NCI-H2227 treated with DMSO at 0.1 percent for 48 hours (cell line): Measurements from ENCODE around the gene SERAC1.

Experiments
- DNase-seq: peaks from one replicate; lab custom pipeline; 2025; lab: John Stamatoyannopoulos, UW

The SERAC1 gene

DNA sequence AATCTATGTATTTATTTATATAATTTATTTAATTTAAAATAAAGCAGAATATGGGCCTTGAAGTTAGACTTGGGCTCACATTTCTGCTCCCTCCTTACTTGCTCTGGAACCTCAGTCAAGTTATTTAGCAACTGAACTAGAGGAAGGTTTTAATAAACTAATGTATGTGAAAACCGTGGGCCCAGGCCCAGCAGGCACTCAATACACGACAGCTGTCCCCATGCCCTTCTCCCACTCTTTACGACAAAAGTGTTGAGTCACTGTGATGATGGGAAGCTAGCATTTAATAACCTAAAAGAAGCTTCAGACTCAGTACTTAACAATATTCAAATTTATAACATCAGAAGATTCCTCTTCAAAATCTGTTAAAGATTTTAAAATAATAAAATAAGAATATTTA lies 46.7 kb downstream of the SERAC1 start:
- DNase-seq = no peak

DNA sequence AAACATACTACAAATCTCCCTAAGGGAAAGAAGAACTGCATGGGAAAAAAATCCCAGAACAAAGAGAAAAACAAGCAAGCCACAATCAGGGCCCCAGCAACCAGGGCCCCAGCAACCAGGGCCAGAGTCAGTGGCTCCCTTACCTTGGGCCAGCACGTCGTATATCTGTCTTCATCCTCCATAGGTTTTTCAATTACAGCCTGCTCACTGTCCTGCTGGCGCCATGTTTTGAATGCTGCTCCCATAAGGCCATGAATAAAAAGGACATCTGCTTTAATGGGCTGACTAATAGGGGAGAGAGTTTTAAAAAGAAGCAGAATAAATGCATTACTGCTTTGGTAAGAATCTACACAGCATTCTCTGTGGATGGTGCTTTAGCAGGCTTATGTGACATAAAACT lies 49.2 kb downstream of the SERAC1 start:
- no peak for DNase-seq

DNA sequence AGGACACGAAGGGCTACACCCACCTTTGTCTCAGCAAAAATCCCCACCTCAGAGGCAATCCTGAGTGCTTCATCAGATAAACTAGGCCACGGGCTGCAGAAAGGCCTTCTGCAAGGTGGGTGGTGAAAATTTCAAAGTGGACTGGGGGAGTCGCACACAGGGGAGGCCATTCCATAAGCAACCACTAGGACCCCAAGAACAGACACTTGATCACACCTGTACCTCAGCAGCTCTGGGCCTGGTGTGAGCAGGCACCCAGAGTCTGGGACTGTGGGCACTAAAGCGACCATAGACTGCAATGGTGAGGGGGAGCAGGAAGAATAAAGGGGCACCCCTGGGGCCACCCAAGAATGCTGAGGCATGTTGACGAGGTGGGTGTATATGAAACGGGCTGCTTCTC lies 52.6 kb downstream of the SERAC1 start:
- no peak for DNase-seq

DNA sequence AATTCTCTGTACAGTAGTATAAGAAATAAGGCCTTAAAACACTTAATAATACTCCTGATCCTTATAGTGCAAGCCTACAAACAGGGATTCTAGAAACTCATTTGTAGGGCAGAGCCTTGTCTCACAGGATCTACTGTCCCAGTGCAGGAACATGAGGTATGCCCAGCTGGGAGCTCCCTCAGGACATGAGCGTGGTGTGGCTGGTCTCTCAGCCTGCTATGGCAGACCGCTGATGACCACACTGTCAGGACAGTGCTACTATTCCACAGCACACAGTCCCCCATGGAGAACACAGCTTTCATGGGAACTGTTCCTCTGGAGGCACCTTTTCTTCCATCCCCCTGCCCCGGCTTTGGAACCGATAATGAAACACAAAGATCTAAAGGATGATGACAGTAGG lies 53.0 kb downstream of the SERAC1 start:
- no peak for DNase-seq

DNA sequence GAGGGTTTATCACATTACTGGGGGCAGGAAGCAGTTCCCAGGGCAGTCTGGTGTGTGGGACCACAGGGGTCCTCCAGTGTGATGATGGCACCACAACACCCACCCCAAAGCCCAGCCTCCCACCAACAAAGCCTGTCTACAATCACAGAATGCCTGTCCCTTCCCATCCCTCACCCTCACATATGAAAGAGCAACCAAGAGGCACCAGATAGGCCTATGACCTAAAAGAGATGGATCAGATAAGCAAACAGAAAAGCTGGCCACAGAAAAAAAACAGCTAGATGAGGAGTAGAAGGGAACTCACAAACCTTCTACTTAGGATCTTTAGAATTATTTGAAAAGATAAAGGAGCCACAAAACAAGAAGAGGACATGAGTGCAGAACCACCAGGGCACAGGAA lies 54.3 kb downstream of the SERAC1 start:
- DNase-seq = no peak

DNA sequence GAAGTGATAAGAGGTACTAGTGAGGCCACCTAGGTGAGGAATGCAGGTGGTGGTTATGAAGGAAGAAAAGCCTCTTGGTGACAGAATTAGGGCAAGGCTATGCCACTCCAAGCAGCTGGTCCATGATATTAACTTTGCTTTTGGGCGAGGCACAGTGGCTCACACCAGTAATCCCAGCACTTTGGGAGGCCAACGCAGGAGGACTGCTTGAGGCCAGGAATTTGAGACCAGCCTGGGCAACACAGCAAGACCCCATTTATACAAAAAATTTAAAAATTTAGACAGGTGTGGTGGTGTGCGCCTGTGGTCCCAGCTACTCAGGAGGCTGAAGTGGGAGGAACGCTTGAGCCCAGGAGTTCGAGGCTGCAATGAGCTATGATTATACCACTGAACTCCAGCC lies 56.1 kb downstream of the SERAC1 start:
- no peak for DNase-seq

DNA sequence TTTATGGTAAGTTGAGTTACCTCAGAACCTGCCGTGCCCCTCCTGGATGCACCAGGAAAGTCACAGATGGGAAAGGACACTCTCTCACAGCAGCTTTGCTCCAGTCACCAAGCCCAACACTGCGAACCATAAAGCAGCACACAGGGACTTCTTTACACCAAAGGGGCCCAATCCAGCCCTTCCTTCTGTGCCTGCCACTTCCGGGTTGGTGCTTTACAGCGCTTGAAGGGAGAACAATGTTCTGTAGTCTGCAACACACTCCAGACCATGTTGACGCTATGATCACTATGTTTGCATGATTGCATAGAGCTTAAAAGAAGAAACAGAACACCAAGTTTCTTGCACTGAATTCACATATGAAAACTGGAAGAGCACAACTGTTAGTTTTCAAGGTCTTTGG lies 57.1 kb downstream of the SERAC1 start:
- no peak for DNase-seq

DNA sequence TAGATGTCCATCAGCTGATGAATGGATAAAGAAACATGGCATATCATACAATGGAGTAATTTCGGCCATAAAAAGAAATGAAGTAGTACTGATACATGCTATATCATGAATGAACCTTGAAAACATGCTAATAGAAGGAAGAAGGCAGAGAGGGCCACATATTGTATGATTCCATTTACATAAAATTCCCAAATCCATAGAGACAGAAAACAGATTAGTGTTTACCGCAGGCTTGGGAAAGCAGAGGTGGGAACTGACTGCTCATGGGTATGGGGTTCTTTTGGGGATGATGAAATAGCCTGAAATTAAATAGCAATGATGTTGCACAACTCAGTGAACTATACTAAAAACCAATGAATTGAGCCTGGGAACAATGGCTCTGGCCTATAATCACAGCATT lies 58.3 kb downstream of the SERAC1 start:
- no peak for DNase-seq

DNA sequence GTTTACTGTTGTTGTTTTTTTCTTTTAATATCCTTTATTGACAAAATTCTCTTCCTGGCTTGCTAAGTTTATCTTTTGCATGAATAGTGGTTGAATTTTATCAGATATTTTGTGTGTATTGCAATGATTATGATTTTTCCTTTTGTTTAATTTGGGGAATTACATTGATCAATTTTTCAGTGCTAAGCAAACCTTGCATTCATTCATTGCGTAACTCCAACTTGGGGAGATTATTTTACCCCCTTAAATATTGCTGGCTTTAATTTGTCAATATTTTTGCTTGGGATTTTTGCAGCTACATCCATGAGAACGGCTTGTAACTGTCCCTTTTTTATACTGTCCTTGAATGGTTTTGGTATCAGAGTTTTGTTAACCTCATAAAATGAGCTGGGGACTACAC lies 63.4 kb downstream of the SERAC1 start:
- no peak for DNase-seq

DNA sequence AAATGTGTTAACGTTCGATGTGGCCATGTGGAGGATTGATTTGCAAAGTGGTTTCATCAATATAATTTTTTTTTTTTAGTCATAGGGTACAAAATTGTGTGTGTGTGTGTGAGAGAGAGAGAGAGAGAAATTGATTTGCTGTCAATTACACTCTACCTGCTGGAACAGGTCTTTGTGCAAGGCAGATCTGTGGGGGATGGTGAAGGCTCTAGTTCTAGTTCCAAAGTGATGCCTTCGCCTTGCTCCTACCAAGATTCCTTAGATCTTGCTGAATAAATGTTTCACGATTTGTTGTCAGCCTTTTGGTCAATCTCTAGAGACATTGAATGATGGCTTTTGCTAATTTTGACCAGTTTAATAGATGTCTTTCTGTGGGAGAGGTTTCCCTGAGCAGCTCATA lies 64.8 kb downstream of the SERAC1 start:
- no peak for DNase-seq

DNA sequence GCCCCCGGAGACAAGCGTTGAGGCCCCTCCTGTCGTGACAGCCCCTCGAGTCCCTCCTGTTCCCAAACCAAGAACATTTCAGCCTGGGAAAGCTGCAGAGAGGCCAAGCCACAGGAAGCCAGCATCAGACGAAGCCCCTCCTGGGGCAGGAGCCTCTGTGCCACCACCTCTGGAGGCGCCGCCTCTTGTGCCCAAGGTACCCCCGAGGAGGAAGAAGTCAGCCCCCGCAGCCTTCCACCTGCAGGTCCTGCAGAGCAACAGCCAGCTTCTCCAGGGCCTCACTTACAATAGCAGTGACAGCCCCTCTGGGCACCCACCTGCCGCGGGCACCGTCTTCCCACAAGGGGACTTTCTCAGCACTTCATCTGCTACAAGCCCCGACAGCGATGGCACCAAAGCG lies 72.4 kb downstream of the SERAC1 start:
- DNase-seq = no peak

DNA sequence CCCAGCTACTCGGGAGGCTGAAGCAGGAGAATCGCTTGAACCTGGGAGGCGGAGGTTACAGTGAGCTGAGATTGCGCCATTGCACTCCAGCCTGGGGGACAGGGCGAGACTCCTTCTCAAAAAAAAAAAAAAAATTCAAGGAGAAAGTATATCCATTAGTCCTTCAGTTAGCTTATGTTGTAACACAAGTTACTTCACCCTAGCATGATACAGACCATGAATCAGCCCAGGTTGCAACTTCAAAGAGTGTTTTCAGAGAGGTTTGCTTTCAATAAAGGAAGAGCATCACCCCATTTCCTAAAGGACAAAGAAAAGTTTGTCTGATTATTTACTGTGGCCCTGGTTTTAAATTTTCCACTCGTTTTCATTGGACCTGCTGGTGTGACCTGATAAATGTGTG lies 73.0 kb downstream of the SERAC1 start:
- DNase-seq = no peak

DNA sequence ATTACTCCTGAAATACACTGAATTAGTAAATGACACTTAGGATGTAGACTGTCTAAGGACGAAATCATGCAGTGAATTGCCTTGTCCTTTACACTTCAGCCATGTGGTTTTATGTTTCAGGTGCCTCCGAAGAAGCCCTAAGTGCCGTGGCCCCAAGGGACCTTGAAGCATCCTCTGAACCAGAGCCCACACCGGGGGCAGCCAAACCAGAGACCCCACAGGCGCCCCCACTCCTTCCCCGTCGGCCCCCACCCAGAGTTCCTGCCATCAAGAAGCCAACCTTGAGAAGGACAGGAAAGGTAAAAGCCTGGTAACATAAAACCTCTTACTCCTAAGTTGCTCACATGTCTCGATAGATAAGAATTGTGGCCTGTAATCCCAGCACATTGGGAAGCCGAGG lies 75.3 kb downstream of the SERAC1 start:
- no peak for DNase-seq

DNA sequence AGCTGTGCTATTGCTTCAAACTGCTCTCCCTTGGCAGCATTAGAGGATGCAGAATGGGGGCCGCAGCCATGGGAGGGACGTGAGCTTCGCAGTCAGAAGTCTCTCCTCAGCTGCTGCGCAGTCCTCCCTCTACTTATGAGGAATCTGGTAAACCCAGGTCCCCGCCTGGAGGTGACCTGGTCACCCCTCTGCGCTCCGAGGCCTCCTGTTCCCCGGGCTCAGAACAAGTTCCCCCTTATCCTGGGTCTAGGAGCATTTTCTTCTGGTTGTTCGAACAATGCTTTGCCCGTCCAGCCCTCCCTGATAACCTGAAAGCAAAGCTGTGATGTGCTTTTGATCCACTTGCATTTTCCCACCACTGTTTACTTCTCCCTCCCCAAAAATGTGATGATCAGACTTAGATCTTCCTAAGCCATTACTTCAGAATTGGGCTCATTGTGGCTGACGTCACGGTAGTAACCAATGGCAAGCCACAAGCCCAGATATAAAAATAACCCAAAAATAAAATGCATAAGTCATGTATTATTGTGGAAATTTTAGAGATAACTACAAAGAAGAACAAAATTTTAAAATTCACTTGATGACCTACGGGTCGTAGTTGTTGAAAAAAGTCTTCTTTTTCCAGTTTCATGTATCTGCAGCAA lies 80.7 kb downstream of the SERAC1 start:
- DNase-seq = no peak

DNA sequence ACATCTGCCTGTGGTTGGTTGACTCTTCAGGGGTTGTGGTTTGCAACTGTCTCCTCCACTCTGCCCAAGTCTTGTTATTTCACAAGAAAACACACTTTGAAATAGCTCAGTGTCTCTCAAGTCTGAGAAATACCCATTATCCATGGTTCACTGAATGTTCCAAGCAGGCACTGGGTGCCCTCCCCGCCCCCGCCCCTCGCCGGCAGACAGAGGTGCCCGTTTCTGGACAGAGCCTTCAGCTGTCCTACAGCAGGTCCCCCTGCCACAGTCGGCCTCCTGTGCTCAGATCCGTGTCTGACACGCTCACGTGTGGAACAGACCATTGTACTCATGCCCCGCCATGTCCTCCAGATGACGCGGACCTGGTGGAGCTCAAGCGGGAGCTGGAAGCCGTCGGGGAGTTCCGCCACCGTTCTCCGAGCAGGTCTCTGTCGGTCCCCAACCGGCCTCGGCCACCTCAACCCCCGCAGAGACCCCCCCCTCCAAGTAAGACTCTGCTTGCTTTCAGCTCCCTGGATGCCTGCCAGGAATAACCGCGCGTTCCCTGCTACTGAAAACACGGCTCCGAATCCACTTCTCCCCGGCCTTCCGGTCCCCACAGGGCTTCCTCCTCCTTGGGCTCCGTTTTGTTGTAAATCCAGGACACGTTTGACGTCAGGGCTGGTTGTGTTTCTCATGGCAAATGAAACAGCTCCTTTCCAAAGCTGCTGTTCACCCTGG lies 81.4 kb downstream of the SERAC1 start:
- no peak for DNase-seq

DNA sequence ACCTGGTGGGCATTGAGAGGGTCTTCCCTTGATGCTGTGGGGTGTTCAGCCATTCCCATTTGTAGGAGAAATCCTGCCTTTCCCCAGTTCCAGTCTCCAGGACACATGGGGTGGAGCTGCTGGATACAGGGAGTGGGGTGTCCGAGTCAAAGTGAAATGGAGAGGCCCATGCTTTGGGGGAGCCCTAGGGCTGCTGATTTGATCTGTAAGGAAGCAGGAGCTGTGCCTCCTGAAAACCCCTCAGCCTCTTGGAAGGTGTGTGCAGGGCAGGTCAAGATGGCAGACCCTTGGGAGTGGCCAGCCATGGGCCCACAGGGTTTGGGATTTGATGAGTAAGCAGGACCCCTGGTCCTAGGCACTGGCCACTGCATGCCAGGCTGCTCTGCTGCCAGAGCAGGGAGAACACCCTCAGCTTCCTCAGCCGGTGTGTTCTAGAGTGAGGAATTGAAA lies 82.0 kb downstream of the SERAC1 start:
- DNase-seq = no peak

DNA sequence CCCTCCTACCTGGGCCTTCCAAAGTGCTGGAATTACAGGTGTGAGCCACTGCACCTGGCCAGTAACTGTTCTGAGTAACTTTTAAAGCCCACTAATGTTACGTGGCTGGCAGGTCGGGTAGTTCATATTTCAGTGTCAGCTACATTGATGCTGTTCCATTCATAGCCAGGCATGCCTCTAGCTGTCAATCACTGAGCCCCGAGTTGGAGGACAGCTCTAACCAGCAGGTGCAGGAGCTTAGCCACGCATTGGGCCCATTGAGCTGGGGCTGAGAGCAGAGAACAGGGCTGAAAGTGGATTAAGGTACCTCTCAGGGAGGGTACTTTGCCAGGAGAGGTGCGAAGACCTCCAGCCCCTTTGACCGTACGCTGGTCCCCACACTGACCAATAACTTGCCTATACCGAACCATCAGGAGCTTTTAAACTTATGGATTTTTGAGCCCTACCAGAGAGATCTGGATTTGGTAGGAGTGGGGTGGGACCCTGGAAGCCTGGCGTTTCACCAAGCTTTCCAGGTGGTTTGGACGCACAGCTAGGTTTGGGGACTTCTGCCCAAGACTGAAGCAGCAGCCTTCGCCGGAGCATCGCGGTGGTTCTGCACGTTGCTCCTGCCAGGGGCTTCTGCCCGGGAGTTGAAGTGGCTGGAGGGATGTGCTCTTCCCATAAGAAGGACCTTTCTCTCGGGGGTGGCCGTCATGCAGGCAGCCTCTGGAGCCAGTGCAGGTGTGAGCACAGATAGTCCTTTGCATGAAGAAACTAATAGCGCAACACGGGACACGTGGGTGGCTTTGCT lies 82.6 kb downstream of the SERAC1 start:
- no peak for DNase-seq

DNA sequence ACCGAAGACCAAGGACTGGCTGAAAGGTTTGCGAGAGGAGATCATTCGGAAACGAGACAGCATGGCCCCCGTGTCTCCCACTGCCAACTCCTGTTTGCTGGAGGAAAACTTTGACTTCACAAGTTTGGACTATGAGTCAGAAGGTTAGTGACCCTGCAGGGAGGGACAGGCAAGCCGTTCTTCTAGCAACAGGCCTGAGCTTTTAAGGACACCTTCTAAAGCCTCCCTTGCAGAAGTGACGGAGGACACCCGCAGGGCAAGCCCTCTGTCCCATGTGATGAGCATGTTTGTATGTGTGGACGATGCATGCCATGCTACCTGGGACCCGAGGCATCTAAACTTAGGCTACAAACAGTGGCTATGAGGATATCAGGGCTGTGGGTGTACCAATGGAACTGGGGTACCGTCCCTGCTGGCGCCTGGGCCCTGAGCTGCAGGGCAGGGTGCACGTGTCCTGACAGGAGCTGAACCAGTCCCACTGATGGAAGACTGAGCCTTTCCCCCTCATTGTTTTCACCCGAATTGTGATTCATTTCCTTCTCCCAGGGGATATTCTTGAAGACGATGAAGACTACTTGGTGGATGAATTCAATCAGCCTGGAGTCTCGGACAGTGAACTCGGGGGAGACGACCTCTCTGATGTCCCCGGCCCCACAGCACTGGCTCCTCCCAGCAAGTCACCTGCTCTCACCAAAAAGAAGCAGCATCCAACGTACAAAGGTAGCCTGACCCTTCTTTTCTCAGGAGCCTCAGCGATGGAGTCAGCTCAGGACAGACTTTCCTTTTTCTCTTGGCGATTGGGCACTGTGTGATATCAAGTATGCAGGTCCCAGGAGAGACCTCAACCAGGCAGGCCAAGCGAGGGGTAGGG lies 84.4 kb downstream of the SERAC1 start:
- DNase-seq = no peak

DNA sequence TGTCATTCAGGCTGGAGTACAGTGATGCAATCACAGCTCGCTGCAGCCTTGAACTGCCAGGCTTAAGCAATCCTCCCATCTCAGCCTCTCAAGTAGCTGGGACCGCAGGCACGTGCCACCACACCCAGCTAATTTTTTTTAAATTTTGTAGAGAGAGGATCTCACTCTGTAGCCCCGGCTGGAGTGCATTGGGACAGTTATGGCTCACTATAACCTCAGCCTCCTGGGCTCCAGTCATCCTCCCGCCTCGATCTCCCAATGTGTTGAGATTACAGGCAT lies 86.5 kb downstream of the SERAC1 start:
- no peak for DNase-seq

DNA sequence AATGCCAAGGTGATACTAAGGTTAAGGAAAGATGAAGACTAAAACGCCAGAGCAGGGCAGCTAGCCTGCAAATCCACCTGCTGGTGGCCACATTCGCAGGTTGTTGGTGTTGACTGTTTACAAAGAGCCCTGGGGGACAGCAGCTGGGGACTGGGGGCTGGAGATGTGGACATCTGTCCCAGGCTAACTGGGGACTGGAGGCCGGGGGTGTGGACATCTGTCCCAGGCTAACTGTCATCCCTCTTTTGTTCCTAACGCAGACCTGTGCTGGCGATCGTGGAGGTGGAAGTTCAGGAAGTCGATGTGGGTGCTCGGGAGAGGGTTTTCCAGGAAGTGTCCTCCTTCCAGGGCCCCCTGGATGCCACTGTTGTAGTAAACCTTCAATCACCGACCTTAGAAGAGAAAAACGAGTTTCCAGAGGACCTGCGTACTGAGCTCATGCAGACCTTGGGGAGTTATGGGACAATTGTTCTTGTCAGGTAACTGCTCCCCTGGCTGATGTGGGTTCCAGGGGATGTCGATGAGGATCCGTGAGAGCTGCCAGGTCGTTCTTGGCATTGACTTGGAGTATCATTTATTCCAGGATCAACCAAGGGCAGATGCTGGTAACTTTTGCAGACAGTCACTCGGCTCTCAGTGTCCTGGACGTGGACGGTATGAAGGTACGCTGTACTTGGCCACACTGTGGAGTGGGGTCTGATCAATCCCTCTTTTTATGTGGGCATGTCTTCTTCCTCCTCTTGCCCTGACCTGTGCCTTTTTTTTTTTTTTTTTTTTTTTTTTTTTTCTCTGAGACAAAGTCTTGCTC lies 87.0 kb downstream of the SERAC1 start:
- DNase-seq = no peak

DNA sequence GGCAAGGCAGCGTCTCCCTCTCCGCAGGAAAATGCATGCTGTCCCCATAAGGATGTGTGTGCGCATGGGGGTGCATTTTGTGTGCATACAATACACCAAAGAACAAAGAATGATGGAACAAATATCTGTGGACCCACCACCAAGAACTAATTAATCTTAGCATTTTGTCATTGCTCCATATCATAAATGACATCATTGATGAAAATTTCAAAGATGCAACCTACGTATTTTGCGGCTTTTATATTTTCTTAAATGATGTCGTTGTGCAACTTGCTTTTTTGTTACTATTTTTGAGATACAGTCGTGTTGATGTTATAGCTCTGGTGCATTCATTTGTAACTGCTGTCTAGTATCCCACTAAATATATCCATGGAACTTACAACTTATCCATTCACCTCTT lies 89.7 kb downstream of the SERAC1 start:
- DNase-seq = no peak

DNA sequence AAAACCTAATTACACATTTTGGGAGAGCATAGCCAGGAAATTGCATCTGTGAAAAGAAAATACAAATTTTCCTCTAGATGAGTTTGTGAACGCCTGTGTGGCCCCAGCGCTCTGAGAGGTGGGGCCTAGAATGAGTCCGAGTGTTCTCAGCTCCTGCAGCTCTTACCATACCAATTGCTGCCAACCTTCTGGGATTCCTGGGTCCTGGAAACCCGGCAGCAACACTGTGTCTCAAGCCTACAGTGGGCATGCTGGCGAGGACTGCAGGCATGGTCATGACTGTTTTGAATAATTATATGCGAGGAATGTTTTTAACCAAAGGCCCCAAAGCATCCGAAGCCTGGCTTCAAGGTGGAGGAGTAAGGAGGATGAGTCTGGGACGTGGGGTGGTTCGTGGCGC lies 90.4 kb downstream of the SERAC1 start:
- DNase-seq = no peak
